NK-92 treated with Interleukin-12 subunit alpha and Interleukin-12 subunit beta, amount 100 ng/mL, for 24 hours (cell line): ENCODE measurements around the gene ENTPD8.
"Not testable (repeated sequence)": the region's sequence is repeated elsewhere in the genome, so short reads cannot be mapped to it uniquely, and the experiment has no call there.

Experiments used
- DNase-seq: peaks from one replicate; lab custom pipeline; 2025; lab: John Stamatoyannopoulos, UW

Gene ENTPD8

GRCh38 chr9:137411260-137411644 lies 29.9 kb downstream of the ENTPD8 start:
- no peak for DNase-seq

- no peak for DNase-seq
These were observed 30.3 kb downstream of the ENTPD8 start for GRCh38 chr9:137410891-137411249.

- not testable (repeated sequence) for DNase-seq
These were observed 30.8 kb downstream of the ENTPD8 start for GRCh38 chr9:137410236-137410890.

GRCh38 chr9:137409515-137409914 lies 31.6 kb downstream of the ENTPD8 start:
- DNase-seq: no peak

- DNase-seq: no peak
These were observed 32.3 kb downstream of the ENTPD8 start for GRCh38 chr9:137408651-137409405.

- DNase-seq: no peak
These were observed 33.4 kb downstream of the ENTPD8 start for GRCh38 chr9:137407590-137408300.

- no peak for DNase-seq
These were observed 34.1 kb downstream of the ENTPD8 start for GRCh38 chr9:137406876-137407589.

- no peak for DNase-seq
These were observed 34.9 kb downstream of the ENTPD8 start for GRCh38 chr9:137406085-137406760.

GRCh38 chr9:137405677-137406081 lies 35.5 kb downstream of the ENTPD8 start:
- DNase-seq: no peak

GRCh38 chr9:137404961-137405567 lies 36.1 kb downstream of the ENTPD8 start:
- DNase-seq: no peak

GRCh38 chr9:137403269-137403668 lies 37.9 kb downstream of the ENTPD8 start:
- DNase-seq: no peak

- no peak for DNase-seq
These were observed 38.4 kb downstream of the ENTPD8 start for GRCh38 chr9:137402746-137403145.

GRCh38 chr9:137398561-137399468 lies 42.3 kb downstream of the ENTPD8 start:
- no peak for DNase-seq

- DNase-seq: no peak
These were observed 43.3 kb downstream of the ENTPD8 start for GRCh38 chr9:137397675-137398423.

GRCh38 chr9:137396634-137397367 lies 44.4 kb downstream of the ENTPD8 start:
- DNase-seq: no peak

GRCh38 chr9:137396227-137396626 lies 44.9 kb downstream of the ENTPD8 start:
- no peak for DNase-seq

- DNase-seq: no peak
These were observed 45.5 kb downstream of the ENTPD8 start for GRCh38 chr9:137395666-137396010.

GRCh38 chr9:137394866-137395665 lies 46.1 kb downstream of the ENTPD8 start:
- no peak for DNase-seq
